Measurements from ENCODE around the gene UQCRC2.
"Not testable (repeated sequence)": the region's sequence is repeated elsewhere in the genome, so short reads cannot be mapped to it uniquely, and the experiment has no call there.

UQCRC2 gene

GRCh38 chr16:22008215-22009059, 55.3 kb downstream of the UQCRC2 start:
- peak; percentile 15 for DNase-seq (ENCODE audit: low spot score)
- Mint-ChIP-seq H3K4me3 (peak overlapping the region; percentile 86), H3K4me1 (ENCODE audit: low read depth) (peaks cover 24% of the 10 kb centered on the region), H3K27ac (peak overlapping the region; percentile 66), H3K27me3 (ENCODE audit: low read depth) (peaks cover 7% of the 10 kb centered on the region), H3K9me3 (no peaks in the 10 kb centered on the region), H3K36me3 (ENCODE audit: low read depth) (peaks cover 4% of the 10 kb centered on the region)

GRCh38 chr16:22010902-22011301, 57.7 kb downstream of the UQCRC2 start:
- H3K9me3 Mint-ChIP-seq: no peaks in the 10 kb centered on the region
- H3K27me3 Mint-ChIP-seq (ENCODE audit: low read depth): peaks cover 7% of the 10 kb centered on the region
- H3K27ac Mint-ChIP-seq: no peak overlapping the region
- H3K4me1 Mint-ChIP-seq (ENCODE audit: low read depth): peaks cover 36% of the 10 kb centered on the region
- no peak overlapping the region for H3K4me3 Mint-ChIP-seq
- DNase-seq (ENCODE audit: low spot score): no peak
- H3K36me3 Mint-ChIP-seq (ENCODE audit: low read depth): peaks cover 4% of the 10 kb centered on the region

DNA sequence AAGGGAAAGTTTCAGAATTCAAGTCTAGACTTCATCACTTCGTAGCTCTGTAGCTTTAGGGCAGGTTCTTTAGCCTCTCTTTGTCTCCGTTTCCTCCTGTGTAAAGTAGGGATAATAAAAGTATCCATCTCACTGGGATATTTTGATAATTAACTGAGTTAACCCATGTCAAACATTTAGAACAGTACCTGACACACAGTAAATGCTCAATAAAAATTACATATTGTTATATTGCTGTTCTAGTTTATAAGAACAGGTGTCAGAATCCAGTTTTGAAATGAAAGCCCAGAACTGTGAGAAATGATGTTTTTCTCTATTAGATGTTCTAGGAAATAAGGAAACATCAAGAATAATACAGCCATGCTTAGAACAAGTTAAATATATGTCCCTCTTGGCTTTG, 59.1 kb downstream of the UQCRC2 start:
- H3K27ac Mint-ChIP-seq: no peak overlapping the region
- no peaks in the 10 kb centered on the region for H3K9me3 Mint-ChIP-seq
- H3K27me3 Mint-ChIP-seq (ENCODE audit: low read depth): peaks cover under 1% of the 10 kb centered on the region
- H3K4me3 Mint-ChIP-seq: no peak overlapping the region
- DNase-seq (ENCODE audit: low spot score): no peak
- peaks cover 4% of the 10 kb centered on the region for H3K36me3 Mint-ChIP-seq (ENCODE audit: low read depth)
- peaks cover 33% of the 10 kb centered on the region for H3K4me1 Mint-ChIP-seq (ENCODE audit: low read depth)

- Mint-ChIP-seq H3K4me1 (ENCODE audit: low read depth) (peaks cover 32% of the 10 kb centered on the region), H3K27ac (no peak overlapping the region), H3K9me3 (no peaks in the 10 kb centered on the region), H3K4me3 (no peak overlapping the region), H3K27me3 (ENCODE audit: low read depth) (no peaks in the 10 kb centered on the region), H3K36me3 (ENCODE audit: low read depth) (peaks cover 4% of the 10 kb centered on the region)
- DNase-seq (ENCODE audit: low spot score): no peak
Observed at GRCh38 chr16:22013486-22013885, 60.3 kb downstream of the UQCRC2 start.

- H3K4me1 Mint-ChIP-seq (ENCODE audit: low read depth): peaks cover 36% of the 10 kb centered on the region
- H3K4me3 Mint-ChIP-seq: no peak overlapping the region
- H3K36me3 Mint-ChIP-seq (ENCODE audit: low read depth): peaks cover 4% of the 10 kb centered on the region
- no peak overlapping the region for H3K27ac Mint-ChIP-seq
- H3K27me3 Mint-ChIP-seq (ENCODE audit: low read depth): no peaks in the 10 kb centered on the region
- H3K9me3 Mint-ChIP-seq: no peaks in the 10 kb centered on the region
- DNase-seq (ENCODE audit: low spot score): no peak
Observed at GRCh38 chr16:22014271-22014873, 61.2 kb downstream of the UQCRC2 start.

DNA sequence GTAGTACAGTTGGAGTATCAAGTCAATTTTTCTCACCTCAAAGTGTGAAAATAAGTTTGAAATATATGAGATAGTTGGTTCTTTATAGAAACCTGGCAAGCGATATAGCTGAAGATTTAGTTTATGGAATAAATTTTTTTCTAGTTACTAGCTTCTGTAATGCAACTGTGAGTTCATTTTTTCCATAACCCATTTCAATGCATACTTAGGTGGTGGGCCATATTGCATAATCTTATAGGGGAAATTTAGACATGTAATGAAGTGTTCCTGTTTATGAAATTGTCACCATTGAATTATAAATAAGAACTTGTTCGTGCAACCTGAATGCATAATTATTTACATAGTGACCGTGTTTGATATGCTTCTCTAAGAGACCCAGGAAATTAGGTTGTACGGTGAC, 63.8 kb downstream of the UQCRC2 start:
- H3K36me3 Mint-ChIP-seq (ENCODE audit: low read depth): no peaks in the 10 kb centered on the region
- H3K27me3 Mint-ChIP-seq (ENCODE audit: low read depth): no peaks in the 10 kb centered on the region
- H3K9me3 Mint-ChIP-seq: no peaks in the 10 kb centered on the region
- no peak for DNase-seq (ENCODE audit: low spot score)
- H3K4me3 Mint-ChIP-seq: no peak overlapping the region
- H3K27ac Mint-ChIP-seq: no peak overlapping the region
- peaks cover 32% of the 10 kb centered on the region for H3K4me1 Mint-ChIP-seq (ENCODE audit: low read depth)

DNA sequence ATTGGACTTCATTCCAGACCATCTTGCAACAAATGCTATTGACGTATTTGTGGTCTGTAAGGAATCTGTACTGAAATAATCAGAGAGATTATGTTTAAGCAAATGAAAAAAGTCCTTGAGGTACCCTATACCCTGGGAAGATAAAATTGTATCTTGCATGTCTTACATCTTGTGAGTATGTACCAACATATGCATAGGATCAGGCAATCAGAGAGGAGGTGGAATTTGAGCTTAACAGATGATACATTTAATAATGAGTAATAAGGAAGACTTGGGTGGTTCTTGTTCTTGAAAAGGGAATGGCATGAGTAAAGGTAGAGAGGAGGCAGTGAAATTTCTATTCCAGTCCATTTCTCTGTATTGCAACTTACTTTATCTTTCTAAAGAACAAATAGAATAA, 65.4 kb downstream of the UQCRC2 start:
- H3K27me3 Mint-ChIP-seq (ENCODE audit: low read depth): no peaks in the 10 kb centered on the region
- no peaks in the 10 kb centered on the region for H3K9me3 Mint-ChIP-seq
- no peak for DNase-seq (ENCODE audit: low spot score)
- peaks cover 28% of the 10 kb centered on the region for H3K4me1 Mint-ChIP-seq (ENCODE audit: low read depth)
- no peaks in the 10 kb centered on the region for H3K36me3 Mint-ChIP-seq (ENCODE audit: low read depth)
- no peak overlapping the region for H3K27ac Mint-ChIP-seq
- H3K4me3 Mint-ChIP-seq: no peak overlapping the region

GRCh38 chr16:22022151-22022550, 69.0 kb downstream of the UQCRC2 start:
- H3K4me1 Mint-ChIP-seq (ENCODE audit: low read depth): peaks cover 21% of the 10 kb centered on the region
- H3K4me3 Mint-ChIP-seq: no peak overlapping the region
- H3K9me3 Mint-ChIP-seq: no peaks in the 10 kb centered on the region
- H3K27ac Mint-ChIP-seq: no peak overlapping the region
- no peak for DNase-seq (ENCODE audit: low spot score)
- H3K27me3 Mint-ChIP-seq (ENCODE audit: low read depth): no peaks in the 10 kb centered on the region
- no peaks in the 10 kb centered on the region for H3K36me3 Mint-ChIP-seq (ENCODE audit: low read depth)

DNA sequence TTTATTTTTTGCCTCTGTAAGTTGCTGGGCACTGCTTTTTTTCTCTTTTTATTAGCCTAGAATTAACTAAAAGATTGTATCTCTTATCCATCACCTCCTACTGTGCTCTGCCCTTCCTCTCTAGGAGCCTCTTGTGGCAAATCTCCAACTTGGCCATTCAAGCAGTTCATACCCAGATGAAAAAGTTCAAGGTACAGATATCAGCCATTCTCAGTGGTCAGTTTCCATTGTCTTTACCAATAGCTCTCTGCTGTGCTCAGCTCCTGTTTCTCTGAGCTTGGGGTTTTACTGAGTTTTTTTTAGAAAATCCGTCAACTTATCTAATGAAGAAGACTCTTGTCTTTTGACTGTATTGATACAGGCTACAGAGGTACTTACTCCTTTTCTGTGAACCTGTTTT, 70.3 kb downstream of the UQCRC2 start:
- peaks cover 24% of the 10 kb centered on the region for H3K4me1 Mint-ChIP-seq (ENCODE audit: low read depth)
- H3K36me3 Mint-ChIP-seq (ENCODE audit: low read depth): no peaks in the 10 kb centered on the region
- H3K4me3 Mint-ChIP-seq: no peak overlapping the region
- H3K9me3 Mint-ChIP-seq: no peaks in the 10 kb centered on the region
- no peak for DNase-seq (ENCODE audit: low spot score)
- no peaks in the 10 kb centered on the region for H3K27me3 Mint-ChIP-seq (ENCODE audit: low read depth)
- no peak overlapping the region for H3K27ac Mint-ChIP-seq

- H3K4me1 Mint-ChIP-seq (ENCODE audit: low read depth): peaks cover 15% of the 10 kb centered on the region
- H3K27ac Mint-ChIP-seq; H3K36me3 Mint-ChIP-seq (ENCODE audit: low read depth); H3K9me3 Mint-ChIP-seq; H3K27me3 Mint-ChIP-seq (ENCODE audit: low read depth); H3K4me3 Mint-ChIP-seq; DNase-seq (ENCODE audit: low spot score): not testable (repeated sequence)
Observed at GRCh38 chr16:22024785-22025184, 71.6 kb downstream of the UQCRC2 start.

DNA sequence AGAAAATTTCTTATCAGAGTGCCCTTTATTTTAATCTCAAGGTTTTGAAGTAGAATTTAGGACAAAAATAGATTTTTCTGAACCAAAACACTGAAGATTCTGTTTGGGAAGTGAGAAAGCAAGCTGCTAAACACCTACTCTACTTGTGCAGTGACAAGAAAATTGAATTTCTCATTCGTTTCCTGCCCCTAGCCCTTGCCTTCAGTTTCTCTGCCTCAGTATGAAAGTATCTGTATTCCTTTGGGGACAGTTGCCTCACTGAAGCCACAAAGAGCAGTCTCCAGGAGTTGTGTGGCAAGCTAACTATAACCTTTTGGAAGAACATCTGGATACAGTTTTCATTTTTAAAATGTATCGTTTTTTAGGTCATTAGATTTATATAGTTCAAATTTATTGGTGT, 74.5 kb downstream of the UQCRC2 start:
- H3K36me3 Mint-ChIP-seq (ENCODE audit: low read depth): peaks cover 14% of the 10 kb centered on the region
- peaks cover 19% of the 10 kb centered on the region for H3K4me1 Mint-ChIP-seq (ENCODE audit: low read depth)
- DNase-seq (ENCODE audit: low spot score): no peak
- H3K27me3 Mint-ChIP-seq (ENCODE audit: low read depth): no peaks in the 10 kb centered on the region
- H3K4me3 Mint-ChIP-seq: no peak overlapping the region
- H3K27ac Mint-ChIP-seq: no peak overlapping the region
- H3K9me3 Mint-ChIP-seq: no peaks in the 10 kb centered on the region

DNA sequence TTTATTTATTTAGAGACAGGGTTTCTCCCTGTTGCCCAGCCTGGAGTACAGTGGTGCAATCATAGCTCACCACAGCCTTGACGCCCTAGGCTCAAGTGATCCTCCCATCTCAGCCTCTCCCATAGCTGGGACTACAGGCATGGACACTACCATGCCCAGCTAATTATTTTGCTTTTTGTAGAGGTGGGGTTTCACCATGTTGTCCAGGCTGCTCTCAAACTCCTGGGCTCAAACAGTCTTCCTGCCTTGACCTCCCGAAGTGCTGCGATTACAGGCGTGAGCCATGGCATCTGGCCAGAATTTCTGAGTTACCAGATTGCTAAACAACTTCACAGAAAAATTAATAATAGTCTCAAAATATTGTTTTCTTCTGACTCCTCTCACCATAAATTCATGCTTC, 76.5 kb downstream of the UQCRC2 start:
- Mint-ChIP-seq H3K9me3 (no peaks in the 10 kb centered on the region), H3K36me3 (ENCODE audit: low read depth) (peaks cover 19% of the 10 kb centered on the region), H3K27me3 (ENCODE audit: low read depth) (no peaks in the 10 kb centered on the region), H3K4me1 (ENCODE audit: low read depth) (peaks cover 25% of the 10 kb centered on the region), H3K27ac (no peak overlapping the region), H3K4me3 (no peak overlapping the region)
- no peak for DNase-seq (ENCODE audit: low spot score)

DNA sequence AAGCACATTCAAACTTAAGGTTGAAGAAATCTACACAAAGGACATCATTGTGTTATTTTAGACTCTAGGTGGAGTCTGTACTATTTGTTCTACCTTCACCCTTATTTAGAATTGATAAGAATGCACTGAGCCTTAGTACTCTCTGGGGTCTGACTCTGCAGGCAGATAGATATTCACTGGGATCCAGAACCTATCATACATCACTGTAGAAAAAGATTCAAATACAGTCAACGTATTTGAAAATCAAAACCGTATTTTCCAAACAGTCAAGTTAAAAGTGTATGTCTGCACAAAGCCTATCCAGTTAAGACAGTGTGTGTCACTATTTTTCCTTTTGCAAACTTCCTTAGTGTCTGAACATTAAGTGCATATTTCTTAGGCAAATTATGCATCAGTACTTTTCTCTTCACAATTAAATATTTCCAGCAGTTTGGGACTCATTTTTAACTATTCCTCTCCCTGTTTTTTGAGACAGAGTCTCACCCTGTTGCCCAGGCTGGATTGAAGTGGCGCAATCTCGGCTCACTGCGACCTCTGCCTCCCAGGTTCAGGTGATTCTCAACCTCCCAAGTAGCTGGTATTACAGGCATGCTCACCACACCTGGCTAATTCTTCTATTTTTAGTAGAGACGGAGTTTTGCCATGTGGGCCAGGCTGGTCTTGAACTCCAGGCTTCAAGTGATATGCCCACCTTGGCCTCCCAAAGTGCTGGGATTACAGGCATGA, 77.1 kb downstream of the UQCRC2 start:
- Mint-ChIP-seq H3K4me1 (ENCODE audit: low read depth) (peaks cover 28% of the 10 kb centered on the region), H3K27ac (peak overlapping the region; percentile 10), H3K27me3 (ENCODE audit: low read depth) (no peaks in the 10 kb centered on the region), H3K36me3 (ENCODE audit: low read depth) (peaks cover 21% of the 10 kb centered on the region), H3K4me3 (no peak overlapping the region), H3K9me3 (no peaks in the 10 kb centered on the region)
- no peak for DNase-seq (ENCODE audit: low spot score)

DNA sequence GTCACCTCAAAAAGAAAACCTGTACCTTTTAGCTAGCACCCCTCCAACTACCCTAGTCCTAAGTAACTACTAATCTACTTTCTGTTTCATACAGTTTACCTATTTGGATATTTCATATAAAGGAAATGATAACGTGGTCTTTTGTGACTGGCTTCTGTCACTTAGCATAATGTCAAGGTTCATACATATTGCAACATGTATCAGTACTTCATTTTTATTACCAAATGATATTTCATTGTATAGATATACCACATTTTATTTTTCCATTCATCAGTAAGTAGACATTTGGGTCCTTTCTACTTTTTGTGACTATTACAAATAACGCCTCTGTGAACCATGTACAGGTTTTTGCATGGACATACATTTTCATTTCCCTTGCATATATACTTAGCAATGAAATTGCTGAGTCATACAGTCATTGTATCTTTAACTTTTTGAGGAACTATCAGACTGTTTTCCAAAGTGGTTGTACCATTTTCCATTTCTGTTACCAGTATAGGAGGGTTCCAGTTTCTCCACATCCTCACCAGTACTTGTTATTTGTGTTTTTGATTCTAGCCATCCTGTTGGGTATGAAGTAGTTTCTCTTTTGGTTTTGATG, 78.4 kb downstream of the UQCRC2 start:
- DNase-seq (ENCODE audit: low spot score): no peak
- H3K4me3 Mint-ChIP-seq: no peak overlapping the region
- H3K4me1 Mint-ChIP-seq (ENCODE audit: low read depth): peaks cover 24% of the 10 kb centered on the region
- peaks cover 21% of the 10 kb centered on the region for H3K36me3 Mint-ChIP-seq (ENCODE audit: low read depth)
- H3K27ac Mint-ChIP-seq: no peak overlapping the region
- no peaks in the 10 kb centered on the region for H3K27me3 Mint-ChIP-seq (ENCODE audit: low read depth)
- H3K9me3 Mint-ChIP-seq: no peaks in the 10 kb centered on the region
